Mesenchymal stem cell (in vitro differentiated cells and primary cell): ENCODE measurements around the gene OTULIN.

Experiments
- DNase-seq: peaks from one replicate; pipeline ENCODE4 v3.0.0-alpha.2; 2013
- H2AFZ ChIP-seq: one replicate; pipeline ENCODE4 v1.6.1; 2013; ENCODE audit warnings: low read depth, mild to moderate bottlenecking, control low read depth, inconsistent platforms, low read length, moderate library complexity
- H2AK5ac ChIP-seq: 2 replicates; pipeline ENCODE4 v1.6.1; 2013; ENCODE audit warnings: low read length, moderate library complexity, mild to moderate bottlenecking, inconsistent platforms; ENCODE audit not compliant: severe bottlenecking
- H2BK120ac ChIP-seq: one replicate; pipeline ENCODE4 v1.6.1; 2013; ENCODE audit warnings: low read depth, mild to moderate bottlenecking, inconsistent platforms, low read length, moderate library complexity
- H2BK12ac ChIP-seq, 2 experiments: one replicate each; pipeline ENCODE4 v1.6.1; 2013; ENCODE audit warnings: inconsistent platforms in 2 of 2, low read length in 2 of 2, mild to moderate bottlenecking in 2 of 2, moderate library complexity in 2 of 2, control low read depth in 1 of 2
- H2BK15ac ChIP-seq: one replicate; pipeline ENCODE4 v1.6.1; 2013; ENCODE audit warnings: mild to moderate bottlenecking, low read depth, inconsistent platforms; ENCODE audit not compliant: poor library complexity, severe bottlenecking
- H2BK5ac ChIP-seq: 2 replicates; pipeline ENCODE4 v1.6.1; 2013; ENCODE audit warnings: low read depth, mild to moderate bottlenecking, low read length, control low read depth, inconsistent platforms; ENCODE audit not compliant: poor library complexity, severe bottlenecking
- H3K14ac ChIP-seq, 2 experiments: one replicate each; pipeline ENCODE4 v1.6.1; 2013; ENCODE audit warnings: inconsistent platforms in 2 of 2, low read length in 2 of 2, control low read depth in 1 of 2, mild to moderate bottlenecking in 1 of 2, moderate library complexity in 1 of 2
- H3K18ac ChIP-seq, 2 experiments: one replicate each; pipeline ENCODE4 v1.6.1; 2013; ENCODE audit warnings: inconsistent platforms in 2 of 2, low read length in 2 of 2, control low read depth in 1 of 2, low read depth in 1 of 2, mild to moderate bottlenecking in 1 of 2
- H3K23ac ChIP-seq, 2 experiments: one replicate each; pipeline ENCODE4 v1.6.1; 2013; ENCODE audit warnings: inconsistent platforms in 2 of 2, low read length in 2 of 2, mild to moderate bottlenecking in 2 of 2, moderate library complexity in 2 of 2, control low read depth in 1 of 2
- H3K27ac ChIP-seq: 2 replicates; pipeline ENCODE4 v1.5.1; 2013; ENCODE audit warnings: mild to moderate bottlenecking, moderate library complexity, low read length, control low read depth, inconsistent platforms; ENCODE audit not compliant: poor library complexity, severe bottlenecking
- H3K27me3 ChIP-seq, 2 experiments: 2 replicates each; pipeline versions ENCODE4 v1.6.1 to v1.7.0; 2013; ENCODE audit warnings: low read length in 2 of 2, mild to moderate bottlenecking in 2 of 2, moderate library complexity in 2 of 2, control low read depth in 1 of 2, inconsistent platforms in 1 of 2; ENCODE audit not compliant: control insufficient read depth in 1 of 2, insufficient read depth in 1 of 2
- H3K36me3 ChIP-seq, 2 experiments: 2 replicates each; pipeline versions ENCODE4 v1.6.1 to v1.7.0; 2013; ENCODE audit warnings: low read length in 2 of 2, control low read depth in 1 of 2, inconsistent platforms in 1 of 2, low read depth in 1 of 2, mild to moderate bottlenecking in 1 of 2; ENCODE audit not compliant: insufficient read depth in 2 of 2, control insufficient read depth in 1 of 2
- H3K4ac ChIP-seq, 2 experiments: one replicate each; pipeline ENCODE4 v1.6.1; 2013; ENCODE audit warnings: inconsistent platforms in 2 of 2, low read length in 2 of 2, mild to moderate bottlenecking in 2 of 2, moderate library complexity in 2 of 2, control low read depth in 1 of 2, low read depth in 1 of 2
- H3K4me1 ChIP-seq: 2 replicates; pipeline ENCODE4 v1.6.1; 2013; ENCODE audit warnings: low read depth, low read length, control low read depth; ENCODE audit not compliant: control insufficient read depth, insufficient read depth
- H3K4me2 ChIP-seq: 2 replicates; pipeline ENCODE4 v1.6.1; 2013; ENCODE audit warnings: low read length, mild to moderate bottlenecking, inconsistent platforms; ENCODE audit not compliant: poor library complexity, severe bottlenecking
- H3K4me3 ChIP-seq, 2 experiments: 2 replicates each; pipeline versions ENCODE4 v1.5.1 to v1.7.0; 2013; ENCODE audit warnings: low read length in 2 of 2, mild to moderate bottlenecking in 2 of 2, control low read depth in 1 of 2, low read depth in 1 of 2; ENCODE audit not compliant: insufficient read depth in 1 of 2
- H3K79me1 ChIP-seq: replicated peaks from 2 replicates; pipeline ENCODE4 v1.6.1; 2013; ENCODE audit warnings: mild to moderate bottlenecking, control low read depth, low read length, inconsistent platforms; ENCODE audit not compliant: poor library complexity, severe bottlenecking
- H3K9ac ChIP-seq: 2 replicates; pipeline ENCODE4 v1.7.0; 2013; ENCODE audit warnings: mild to moderate bottlenecking, low read length, moderate library complexity
- H3K9me3 ChIP-seq: 2 replicates; pipeline ENCODE4 v1.7.0; 2013; ENCODE audit warnings: mild to moderate bottlenecking, low read length; ENCODE audit not compliant: control insufficient read depth
- H4K8ac ChIP-seq: one replicate; pipeline ENCODE4 v1.6.1; 2013; ENCODE audit warnings: inconsistent platforms, mild to moderate bottlenecking, low read length, moderate library complexity
- H4K91ac ChIP-seq: one replicate; pipeline ENCODE4 v1.6.1; 2013; ENCODE audit warnings: mild to moderate bottlenecking, low read length, inconsistent platforms
- WGBS: methylation state at CpG from one replicate; pipeline ENCODE4 v1.1.7; 2013; ENCODE audit warnings: mixed read lengths; 5-methylcytosine and 5-hydroxymethylcytosine counted together

The OTULIN gene

DNA sequence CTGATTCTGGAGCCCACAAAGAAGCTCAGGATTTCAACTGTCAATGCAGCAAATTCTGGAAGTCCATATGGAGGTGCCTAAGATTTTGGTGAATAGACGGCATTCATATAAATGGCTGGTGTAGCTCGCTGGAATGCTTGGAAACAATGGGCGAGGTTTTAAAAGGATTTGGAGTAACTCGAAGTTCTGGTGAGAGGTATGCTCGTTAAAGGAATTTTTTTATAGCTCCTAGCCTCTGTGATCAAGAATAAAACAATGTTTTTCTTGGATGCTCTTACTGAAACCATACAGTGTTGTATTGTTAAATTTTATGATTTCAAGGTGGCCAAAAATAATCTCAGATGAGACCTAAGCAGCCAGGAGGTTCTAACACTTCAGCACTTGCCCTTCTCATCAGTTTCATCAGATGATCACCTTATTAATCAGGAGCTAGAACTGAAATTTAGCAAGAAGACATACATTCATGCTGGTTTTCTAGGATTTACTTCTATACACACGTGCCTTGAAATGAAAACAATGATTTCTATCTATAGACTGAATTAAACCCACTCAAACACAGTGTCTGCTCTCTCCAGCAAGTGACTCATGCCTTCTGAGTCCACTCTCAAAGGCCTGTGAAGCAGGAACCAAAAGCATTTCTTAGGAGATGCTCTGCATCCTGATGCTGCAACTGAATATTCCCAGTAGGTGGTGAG lies 79.2 kb downstream of the OTULIN start:
- Histone ChIP-seq H3K14ac (no peak overlapping the region), H2BK12ac (no peak overlapping the region), H3K4me1 (peaks cover 2% of the 10 kb centered on the region), H3K36me3 (peaks cover 5 to 81% of the 10 kb centered on the region in 2 experiments), H3K79me1 (no peaks in the 10 kb centered on the region), H4K8ac (no peak overlapping the region), H2BK120ac (no peak overlapping the region), H3K9ac (peak overlapping the region; percentile 20), H2BK5ac (no peak overlapping the region), H3K4me3 (no peak overlapping the region), H3K23ac (no peak overlapping the region), H2AFZ (no peak overlapping the region), H3K27me3 (no peaks in the 10 kb centered on the region), H3K27ac (no peak overlapping the region), H3K4me2 (no peak overlapping the region), H2BK15ac (no peak overlapping the region), H3K18ac (no peak overlapping the region), H3K4ac (no peak overlapping the region), H3K9me3 (no peaks in the 10 kb centered on the region), H4K91ac (no peak overlapping the region), H2AK5ac (no peak overlapping the region)
- WGBS: 91% methylated on average over 6 of the region's 6 CpGs
- DNase-seq: no peak

DNA sequence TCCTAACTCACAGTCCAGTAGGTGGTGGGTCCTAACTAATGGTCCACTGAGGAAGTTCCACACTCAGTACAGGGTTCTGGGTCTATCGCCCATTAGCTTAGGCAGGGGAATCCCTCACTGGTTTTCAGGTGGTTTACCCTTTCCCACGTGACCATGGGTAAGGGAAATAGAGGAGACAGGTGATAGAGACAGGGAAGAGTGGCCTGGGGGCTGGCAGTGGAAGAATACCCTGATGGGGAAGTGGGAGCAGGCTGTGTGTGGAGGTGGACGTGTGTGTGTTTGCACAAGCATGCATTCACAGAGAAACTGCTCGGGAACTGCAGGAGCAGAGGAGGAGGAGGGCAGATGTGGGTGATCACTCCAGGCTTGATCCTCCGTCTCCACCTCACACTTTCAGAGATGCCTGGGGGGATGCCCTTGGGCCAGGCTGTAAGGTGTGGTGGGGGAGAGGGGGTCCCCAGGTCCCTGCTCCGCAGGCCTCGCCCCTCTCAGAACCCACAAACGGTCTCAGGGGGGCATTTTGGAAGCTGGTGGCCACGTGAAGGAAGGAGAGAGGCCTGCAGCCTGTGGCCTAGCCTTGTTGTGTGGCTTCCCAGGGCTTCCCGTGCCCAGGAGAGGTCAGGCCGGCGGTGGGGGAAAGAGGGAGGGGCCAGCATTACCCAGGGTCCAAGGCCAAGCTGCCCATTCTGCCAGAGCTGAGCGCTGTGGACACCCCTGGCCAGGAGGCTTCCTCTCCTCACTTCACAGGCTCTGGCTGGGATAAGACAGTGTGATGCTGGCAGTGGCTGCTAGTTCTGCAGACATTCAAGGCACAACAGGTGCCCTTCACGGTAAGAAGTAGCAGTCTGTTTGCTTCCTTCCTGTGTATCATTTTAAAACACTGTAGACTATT lies 80.0 kb downstream of the OTULIN start:
- Histone ChIP-seq H4K91ac (no peak overlapping the region), H3K14ac (no peak overlapping the region), H2BK15ac (no peak overlapping the region), H4K8ac (peak overlapping the region; percentile 7), H3K4me1 (peaks cover under 1% of the 10 kb centered on the region), H3K4me3 (no peak overlapping the region), H2BK5ac (no peak overlapping the region), H3K27me3 (no peaks in the 10 kb centered on the region), H3K4ac (no peak overlapping the region), H3K79me1 (no peaks in the 10 kb centered on the region), H2BK12ac (no peak overlapping the region), H3K9me3 (no peaks in the 10 kb centered on the region), H3K9ac (no peak overlapping the region), H3K23ac (no peak overlapping the region), H3K36me3 (peaks cover 5 to 88% of the 10 kb centered on the region in 2 experiments), H3K18ac (no peak overlapping the region), H2AK5ac (no peak overlapping the region), H3K4me2 (no peak overlapping the region), H2BK120ac (no peak overlapping the region), H3K27ac (no peak overlapping the region), H2AFZ (no peak overlapping the region)
- DNase-seq: no peak
- 85% methylated on average over 12 of the region's 14 CpGs for WGBS

DNA sequence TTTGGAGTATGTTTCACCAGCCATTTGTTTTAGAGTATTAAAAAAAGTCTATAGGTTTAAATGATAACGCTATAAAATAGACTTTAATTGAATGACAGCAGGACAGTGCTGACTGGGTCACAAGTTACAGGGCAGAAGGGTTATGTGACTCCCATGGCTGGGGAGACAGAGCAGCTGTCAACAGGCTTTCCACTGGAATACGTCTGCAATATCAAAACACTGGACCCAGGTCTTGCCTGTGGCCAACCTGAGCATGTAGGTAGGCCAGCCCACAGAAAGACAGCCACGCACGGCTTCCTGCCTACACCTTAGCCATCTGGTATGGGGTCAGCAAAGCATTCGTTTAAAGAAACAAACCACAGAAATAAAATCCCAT lies 80.7 kb downstream of the OTULIN start:
- 97% methylated on average over 5 of the region's 5 CpGs for WGBS
- Histone ChIP-seq H4K91ac (no peak overlapping the region), H3K9me3 (no peaks in the 10 kb centered on the region), H3K23ac (no peak overlapping the region), H3K14ac (no peak overlapping the region), H3K79me1 (no peaks in the 10 kb centered on the region), H2BK120ac (no peak overlapping the region), H3K4ac (no peak overlapping the region), H3K27ac (no peak overlapping the region), H3K4me3 (no peak overlapping the region), H3K4me2 (no peak overlapping the region), H2BK15ac (no peak overlapping the region), H2BK12ac (no peak overlapping the region), H2BK5ac (no peak overlapping the region), H3K4me1 (no peaks in the 10 kb centered on the region), H3K27me3 (no peaks in the 10 kb centered on the region), H3K9ac (no peak overlapping the region), H4K8ac (no peak overlapping the region), H2AK5ac (no peak overlapping the region), H3K36me3 (peaks cover 5 to 91% of the 10 kb centered on the region in 2 experiments), H3K18ac (no peak overlapping the region), H2AFZ (no peak overlapping the region)
- no peak for DNase-seq

DNA sequence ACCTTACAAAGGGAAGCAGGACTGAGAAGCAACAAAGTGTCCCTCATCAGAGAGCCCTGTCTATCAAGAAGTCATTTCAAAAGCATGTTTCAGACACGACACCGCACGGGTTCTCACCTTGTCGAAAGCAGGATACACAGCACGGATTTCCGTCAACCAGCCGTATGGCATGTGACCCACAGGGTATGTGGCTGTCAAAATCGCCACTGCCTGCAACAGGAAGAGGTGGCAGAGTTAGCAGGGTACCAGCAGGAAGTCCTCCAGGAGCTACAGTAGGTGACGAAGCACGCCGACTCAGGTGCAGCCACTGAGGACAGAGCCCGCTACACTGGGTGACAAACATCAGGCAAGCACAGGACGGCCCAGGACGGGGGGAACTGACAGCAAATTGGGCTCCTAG lies 81.2 kb downstream of the OTULIN start:
- Histone ChIP-seq H3K4me3 (no peak overlapping the region), H2AK5ac (no peak overlapping the region), H3K18ac (no peak overlapping the region), H3K4me1 (no peaks in the 10 kb centered on the region), H3K14ac (no peak overlapping the region), H3K4me2 (no peak overlapping the region), H3K4ac (no peak overlapping the region), H3K27ac (no peak overlapping the region), H3K9me3 (no peaks in the 10 kb centered on the region), H3K79me1 (no peaks in the 10 kb centered on the region), H2BK5ac (no peak overlapping the region), H2BK15ac (no peak overlapping the region), H3K23ac (no peak overlapping the region), H2BK120ac (no peak overlapping the region), H3K36me3 (peaks cover 5 to 91% of the 10 kb centered on the region in 2 experiments), H4K8ac (no peak overlapping the region), H3K9ac (no peak overlapping the region), H3K27me3 (no peaks in the 10 kb centered on the region), H4K91ac (no peak overlapping the region), H2BK12ac (no peak overlapping the region), H2AFZ (no peak overlapping the region)
- WGBS: 90% methylated on average over 14 of the region's 14 CpGs
- DNase-seq: no peak
